ENCODE results near the gene AK5.

AK5 gene

GRCh38 chr1:77560741-77561140 is 278.9 kb downstream of the AK5 start:
- no peaks in the 10 kb centered on the region for H3K9me3 Mint-ChIP-seq
- H3K27ac Mint-ChIP-seq: no peak overlapping the region
- no peak for DNase-seq (ENCODE audit: low spot score)
- peaks cover 4% of the 10 kb centered on the region for H3K4me1 Mint-ChIP-seq (ENCODE audit: low read depth)
- H3K36me3 Mint-ChIP-seq (ENCODE audit: low read depth): peaks cover 12% of the 10 kb centered on the region
- H3K4me3 Mint-ChIP-seq: no peak overlapping the region
- no peaks in the 10 kb centered on the region for H3K27me3 Mint-ChIP-seq (ENCODE audit: low read depth)

- Mint-ChIP-seq H3K4me3 (no peak overlapping the region), H3K9me3 (no peaks in the 10 kb centered on the region), H3K4me1 (ENCODE audit: low read depth) (no peaks in the 10 kb centered on the region), H3K36me3 (ENCODE audit: low read depth) (peaks cover 27% of the 10 kb centered on the region), H3K27ac (no peak overlapping the region), H3K27me3 (ENCODE audit: low read depth) (no peaks in the 10 kb centered on the region)
- DNase-seq (ENCODE audit: low spot score): no peak
Measured at GRCh38 chr1:77562596-77563150, 280.9 kb downstream of the AK5 start.

- Mint-ChIP-seq H3K27ac (no peak overlapping the region), H3K4me3 (no peak overlapping the region), H3K4me1 (ENCODE audit: low read depth) (no peaks in the 10 kb centered on the region), H3K9me3 (no peaks in the 10 kb centered on the region), H3K36me3 (ENCODE audit: low read depth) (peaks cover 38% of the 10 kb centered on the region), H3K27me3 (ENCODE audit: low read depth) (no peaks in the 10 kb centered on the region)
- no peak for DNase-seq (ENCODE audit: low spot score)
Measured at GRCh38 chr1:77565321-77565720, 283.5 kb downstream of the AK5 start.

GRCh38 chr1:77571642-77572041 is 289.8 kb downstream of the AK5 start:
- no peaks in the 10 kb centered on the region for H3K27me3 Mint-ChIP-seq (ENCODE audit: low read depth)
- no peak overlapping the region for H3K4me3 Mint-ChIP-seq
- H3K9me3 Mint-ChIP-seq: no peaks in the 10 kb centered on the region
- no peak overlapping the region for H3K27ac Mint-ChIP-seq
- H3K4me1 Mint-ChIP-seq (ENCODE audit: low read depth): no peaks in the 10 kb centered on the region
- no peak for DNase-seq (ENCODE audit: low spot score)
- H3K36me3 Mint-ChIP-seq (ENCODE audit: low read depth): peaks cover 49% of the 10 kb centered on the region

- H3K4me1 Mint-ChIP-seq (ENCODE audit: low read depth): no peaks in the 10 kb centered on the region
- no peak overlapping the region for H3K4me3 Mint-ChIP-seq
- DNase-seq (ENCODE audit: low spot score): no peak
- H3K9me3 Mint-ChIP-seq: no peaks in the 10 kb centered on the region
- H3K27ac Mint-ChIP-seq: no peak overlapping the region
- H3K36me3 Mint-ChIP-seq (ENCODE audit: low read depth): peaks cover 36% of the 10 kb centered on the region
- H3K27me3 Mint-ChIP-seq (ENCODE audit: low read depth): no peaks in the 10 kb centered on the region
Measured at GRCh38 chr1:77579547-77579946, 297.7 kb downstream of the AK5 start.

- Mint-ChIP-seq H3K36me3 (ENCODE audit: low read depth) (peaks cover 33% of the 10 kb centered on the region), H3K4me1 (ENCODE audit: low read depth) (no peaks in the 10 kb centered on the region), H3K27ac (no peak overlapping the region), H3K4me3 (no peak overlapping the region), H3K9me3 (no peaks in the 10 kb centered on the region), H3K27me3 (ENCODE audit: low read depth) (no peaks in the 10 kb centered on the region)
- no peak for DNase-seq (ENCODE audit: low spot score)
Measured at GRCh38 chr1:77582905-77583304, 301.1 kb downstream of the AK5 start.

- Mint-ChIP-seq H3K27me3 (ENCODE audit: low read depth) (no peaks in the 10 kb centered on the region), H3K4me1 (ENCODE audit: low read depth) (no peaks in the 10 kb centered on the region), H3K9me3 (no peaks in the 10 kb centered on the region)
Measured at GRCh38 chr1:77583483-77583882, 301.7 kb downstream of the AK5 start.

GRCh38 chr1:77584884-77585283 is 303.1 kb downstream of the AK5 start:
- Mint-ChIP-seq H3K4me1 (ENCODE audit: low read depth) (no peaks in the 10 kb centered on the region), H3K4me3 (no peak overlapping the region), H3K27ac (no peak overlapping the region), H3K36me3 (ENCODE audit: low read depth) (peaks cover 33% of the 10 kb centered on the region), H3K27me3 (ENCODE audit: low read depth) (no peaks in the 10 kb centered on the region), H3K9me3 (no peaks in the 10 kb centered on the region)
- DNase-seq (ENCODE audit: low spot score): no peak

More at GRCh38 chr1:77583483-77583882, 301.7 kb downstream of the AK5 start:
- no peak overlapping the region for H3K4me3 Mint-ChIP-seq
- H3K36me3 Mint-ChIP-seq (ENCODE audit: low read depth): peaks cover 38% of the 10 kb centered on the region
- no peak for DNase-seq (ENCODE audit: low spot score)
- H3K27ac Mint-ChIP-seq: no peak overlapping the region

- Mint-ChIP-seq H3K4me1 (ENCODE audit: low read depth) (no peaks in the 10 kb centered on the region), H3K27me3 (ENCODE audit: low read depth) (no peaks in the 10 kb centered on the region), H3K36me3 (ENCODE audit: low read depth) (peaks cover 27% of the 10 kb centered on the region), H3K9me3 (no peaks in the 10 kb centered on the region), H3K4me3 (no peak overlapping the region), H3K27ac (no peak overlapping the region)
- DNase-seq (ENCODE audit: low spot score): no peak
Measured at GRCh38 chr1:77585610-77586314, 303.9 kb downstream of the AK5 start.

GRCh38 chr1:77589231-77589630 is 307.4 kb downstream of the AK5 start:
- Mint-ChIP-seq H3K9me3 (no peaks in the 10 kb centered on the region), H3K36me3 (ENCODE audit: low read depth) (peaks cover 14% of the 10 kb centered on the region)

GRCh38 chr1:77590651-77591050 is 308.8 kb downstream of the AK5 start:
- Mint-ChIP-seq H3K9me3 (no peaks in the 10 kb centered on the region), H3K36me3 (ENCODE audit: low read depth) (peaks cover 22% of the 10 kb centered on the region), H3K4me3 (no peak overlapping the region), H3K4me1 (ENCODE audit: low read depth) (peaks cover 7% of the 10 kb centered on the region), H3K27me3 (ENCODE audit: low read depth) (no peaks in the 10 kb centered on the region), H3K27ac (no peak overlapping the region)
- no peak for DNase-seq (ENCODE audit: low spot score)

More at GRCh38 chr1:77589231-77589630, 307.4 kb downstream of the AK5 start:
- Mint-ChIP-seq H3K27me3 (ENCODE audit: low read depth) (no peaks in the 10 kb centered on the region), H3K27ac (no peak overlapping the region), H3K4me1 (ENCODE audit: low read depth) (peaks cover 4% of the 10 kb centered on the region), H3K4me3 (no peak overlapping the region)
- no peak for DNase-seq (ENCODE audit: low spot score)

GRCh38 chr1:77592906-77593305 is 311.1 kb downstream of the AK5 start:
- H3K4me3 Mint-ChIP-seq: no peak overlapping the region
- no peaks in the 10 kb centered on the region for H3K27me3 Mint-ChIP-seq (ENCODE audit: low read depth)
- H3K36me3 Mint-ChIP-seq (ENCODE audit: low read depth): peaks cover 24% of the 10 kb centered on the region

GRCh38 chr1:77594366-77595112 is 312.7 kb downstream of the AK5 start:
- H3K9me3 Mint-ChIP-seq: no peaks in the 10 kb centered on the region
- peaks cover 19% of the 10 kb centered on the region for H3K36me3 Mint-ChIP-seq (ENCODE audit: low read depth)
- H3K27ac Mint-ChIP-seq: no peak overlapping the region
- no peak for DNase-seq (ENCODE audit: low spot score)
- no peaks in the 10 kb centered on the region for H3K27me3 Mint-ChIP-seq (ENCODE audit: low read depth)
- peaks cover 7% of the 10 kb centered on the region for H3K4me1 Mint-ChIP-seq (ENCODE audit: low read depth)
- no peak overlapping the region for H3K4me3 Mint-ChIP-seq

More at GRCh38 chr1:77592906-77593305, 311.1 kb downstream of the AK5 start:
- no peaks in the 10 kb centered on the region for H3K9me3 Mint-ChIP-seq
- no peak overlapping the region for H3K27ac Mint-ChIP-seq
- peaks cover 7% of the 10 kb centered on the region for H3K4me1 Mint-ChIP-seq (ENCODE audit: low read depth)
- DNase-seq (ENCODE audit: low spot score): no peak

GRCh38 chr1:77597310-77597709 is 315.5 kb downstream of the AK5 start:
- no peak overlapping the region for H3K4me3 Mint-ChIP-seq
- no peaks in the 10 kb centered on the region for H3K27me3 Mint-ChIP-seq (ENCODE audit: low read depth)
- DNase-seq (ENCODE audit: low spot score): no peak
- H3K36me3 Mint-ChIP-seq (ENCODE audit: low read depth): peaks cover 20% of the 10 kb centered on the region
- peaks cover 5% of the 10 kb centered on the region for H3K4me1 Mint-ChIP-seq (ENCODE audit: low read depth)
- H3K27ac Mint-ChIP-seq: no peak overlapping the region
- no peaks in the 10 kb centered on the region for H3K9me3 Mint-ChIP-seq
